ENCODE results near the gene SARM1. TPM values are rescaled to one million over a fixed set of nuclear protein-coding genes. Genes with fewer than 3 reads are reported as not detected.

SARM1 gene
- total RNA-seq, 1 experiment from 2014 or later: 5.1 TPM

- no peak overlapping the region for H2AFZ ChIP-seq (ENCODE audit: low read length)
- no peak for TF ChIP-seq CTCF (conservative IDR thresholded peaks at IDR 0.05)
- H2BK12ac ChIP-seq (ENCODE audit: insufficient read length, low read depth, low read length): no peak overlapping the region
- H3K27me3 ChIP-seq (ENCODE audit: insufficient read depth, low read length): no peaks in the 10 kb centered on the region; the same call in 1 of the 2 replicates
- no CpG with 5 or more reads among the region's 3 CpGs for WGBS (ENCODE audit: extremely low coverage, insufficient read length, low lambda C conversion rate)
- no peak overlapping the region for H2BK5ac ChIP-seq (ENCODE audit: insufficient read length, low read length)
- peaks cover 81% of the 10 kb centered on the region for H3K27me3 Mint-ChIP-seq (ENCODE audit: low read depth)
- H3K23me2 ChIP-seq (ENCODE audit: insufficient read length, low read depth, low read length, poor library complexity, severe bottlenecking): peaks cover 9% of the 10 kb centered on the region
- no peak overlapping the region for H4K91ac ChIP-seq (ENCODE audit: insufficient read length, low read depth, low read length)
- H3K27ac ChIP-seq (ENCODE audit: insufficient read length, low read depth, low read length): no peak overlapping the region
- DNase-seq: peak; percentile 84
- no peak overlapping the region for H3K18ac ChIP-seq (ENCODE audit: insufficient read length, low read depth, low read length)
- no peak overlapping the region for H3K9ac ChIP-seq (ENCODE audit: extremely low read depth, insufficient read length, low read length)
- no peak overlapping the region; the same call in 1 of the 2 replicates for H3K14ac ChIP-seq (ENCODE audit: insufficient read depth, low read length)
- H3K36me3 Mint-ChIP-seq (ENCODE audit: insufficient read depth in 1 of 3, low read depth in 3 of 3): peaks cover 0 to 13% (median 5%) of the 10 kb centered on the region in 3 experiments; a peak in 2 of 7 replicates
- H2BK20ac ChIP-seq (ENCODE audit: low read depth, low read length, poor library complexity, severe bottlenecking): no peak overlapping the region
- H3K27ac Mint-ChIP-seq: no peak overlapping the region
- no peaks in the 10 kb centered on the region for H3K79me2 ChIP-seq (ENCODE audit: insufficient read depth, low read length)
- peak overlapping the region in 1 of 2 experiments; percentile 60; a peak in 2 of 5 replicates for H3K4me3 Mint-ChIP-seq
- peaks cover 8% of the 10 kb centered on the region; the same call in 1 of the 2 replicates for H3K4me1 ChIP-seq (ENCODE audit: insufficient read depth, low read length)
- H3K9me3 Mint-ChIP-seq: no peaks in the 10 kb centered on the region
- H3K9me3 ChIP-seq (ENCODE audit: control insufficient read depth, low read depth, low read length): no peaks in the 10 kb centered on the region
- no peak overlapping the region for H3K23ac ChIP-seq (ENCODE audit: insufficient read length, low read depth, low read length)
- no peak overlapping the region for H3K56ac ChIP-seq (ENCODE audit: insufficient read length, low read depth, low read length)
- H3K4me1 Mint-ChIP-seq: peaks cover 47% of the 10 kb centered on the region in 2 experiments
- no peak overlapping the region for H3K4ac ChIP-seq (ENCODE audit: low read depth, low read length)
- H2BK120ac ChIP-seq (ENCODE audit: low read depth, low read length, poor library complexity, severe bottlenecking): no peak overlapping the region
- H3K4me2 ChIP-seq (ENCODE audit: insufficient read depth, insufficient read length, low read length): peak overlapping the region; percentile 23
- no peaks in the 10 kb centered on the region for H4K20me1 ChIP-seq (ENCODE audit: control insufficient read depth, insufficient read depth, insufficient read length)
- no peaks in the 10 kb centered on the region for H3K79me1 ChIP-seq (ENCODE audit: insufficient read depth, low read depth, low read length, poor library complexity, severe bottlenecking)
- H4K8ac ChIP-seq (replicated peaks; ENCODE audit: insufficient read length, low read depth, low read length): no peak overlapping the region
- H3T11ph ChIP-seq (ENCODE audit: low read length): no peak overlapping the region
- H4K5ac ChIP-seq (ENCODE audit: insufficient read length, low read depth, low read length): no peak overlapping the region
- no peak overlapping the region for H2AK5ac ChIP-seq (ENCODE audit: insufficient read length, low read length)
- H2BK15ac ChIP-seq (ENCODE audit: low read depth, low read length): no peak overlapping the region
Measured at GRCh38 chr17:28402224-28402630, 30.7 kb downstream of the SARM1 start.

Data from H9 (cell line).